Measurements from ENCODE around the gene VAMP1. TPM values are rescaled to one million over a fixed set of nuclear protein-coding genes. Genes with fewer than 3 reads are reported as not detected.

The VAMP1 gene
- total and polyA plus RNA-seq, 2 of the 4 experiments (the other 2 are of a cell fraction) = 7.2 to 21.9 TPM

- Histone ChIP-seq H4K8ac (ENCODE audit: low read depth in 2 of 2, low read length in 2 of 2) (no peak overlapping the region), H4K20me1 (ENCODE audit: insufficient read depth, low read length) (peaks cover 5% of the 10 kb centered on the region; the same call in 1 of the 2 replicates), H2AK9ac (replicated peaks; ENCODE audit: low read depth, low read length, poor library complexity) (peak overlapping the region; percentile 39), H3K4me1 (ENCODE audit: control insufficient read depth, insufficient read depth, low read length) (no peaks in the 10 kb centered on the region), H3K4me2 (ENCODE audit: low read depth, low read length) (no peak overlapping the region), H3K79me1 (ENCODE audit: low read depth in 1 of 2, low read length in 2 of 2) (peaks cover 8 to 17% of the 10 kb centered on the region in 2 experiments; a peak in 3 of 4 replicates), H4K5ac (ENCODE audit: low read depth, low read length) (no peak overlapping the region), H2BK5ac (ENCODE audit: low read depth, low read length, poor library complexity, severe bottlenecking) (no peak overlapping the region), H3K23ac (ENCODE audit: low read depth, low read length) (no peak overlapping the region), H2BK20ac (ENCODE audit: low read depth, low read length) (no peak overlapping the region), H2BK15ac (ENCODE audit: low read depth, low read length) (no peak overlapping the region), H2BK120ac (ENCODE audit: low read depth, low read length) (no peak overlapping the region), H3K9ac (ENCODE audit: low read depth, low read length) (no peak overlapping the region), H3K9me3 (ENCODE audit: control insufficient read depth, insufficient read depth, low read length) (no peaks in the 10 kb centered on the region), H3K18ac (ENCODE audit: low read depth, low read length) (no peak overlapping the region), H4K91ac (ENCODE audit: insufficient read depth, low read depth, low read length) (no peak overlapping the region), H2AK5ac (ENCODE audit: low read depth, low read length) (0 out of 2 replicates have a peak overlapping the region, but pooled peaks have one; percentile 33), H3K9me1 (ENCODE audit: insufficient read depth, low read length) (peaks cover 4% of the 10 kb centered on the region; the same call in 1 of the 2 replicates), H2AFZ (replicated peaks; ENCODE audit: low read length, poor library complexity) (no peak overlapping the region), H3K36me3 (ENCODE audit: control insufficient read depth, insufficient read depth, low read length) (peaks cover 64% of the 10 kb centered on the region), H3K14ac (replicated peaks; ENCODE audit: low read depth, low read length) (no peak overlapping the region), H3K27ac (ENCODE audit: insufficient read depth, low read length) (no peak overlapping the region), H3K4ac (ENCODE audit: low read depth, low read length) (no peak overlapping the region), H3K4me3 (ENCODE audit: insufficient read depth, low read depth, low read length) (no peak overlapping the region), H3K27me3 (ENCODE audit: control insufficient read depth, insufficient read depth, low read length) (no peaks in the 10 kb centered on the region), H3K56ac (ENCODE audit: extremely low read depth, insufficient read depth, low read length) (no peak overlapping the region)
- no TSS peak for BruUV-seq (replicated peaks)
- ChIA-PET POLR2A (ENCODE audit: unreplicated experiment) (interaction anchor here (0.6 kb wide), 1 partner anchor 72 kb away, joined by 20 read pairs; the partner anchor contains the start of gene GAPDH), CTCF (no interaction called here)
- peak; percentile 45 for DNase-seq
- TF ChIP-seq FOS (IDR thresholded peaks at IDR 0.05; ENCODE audit: low read depth, low read length) = no peak
- TF ChIP-seq MXI1 (IDR thresholded peaks at IDR 0.05; ENCODE audit: borderline replicate concordance, low read depth, low read length) = no peak
- no peak for TF ChIP-seq CEBPB (IDR thresholded peaks at IDR 0.05; ENCODE audit: low read depth, low read length)
- TF ChIP-seq, protein P1, sequence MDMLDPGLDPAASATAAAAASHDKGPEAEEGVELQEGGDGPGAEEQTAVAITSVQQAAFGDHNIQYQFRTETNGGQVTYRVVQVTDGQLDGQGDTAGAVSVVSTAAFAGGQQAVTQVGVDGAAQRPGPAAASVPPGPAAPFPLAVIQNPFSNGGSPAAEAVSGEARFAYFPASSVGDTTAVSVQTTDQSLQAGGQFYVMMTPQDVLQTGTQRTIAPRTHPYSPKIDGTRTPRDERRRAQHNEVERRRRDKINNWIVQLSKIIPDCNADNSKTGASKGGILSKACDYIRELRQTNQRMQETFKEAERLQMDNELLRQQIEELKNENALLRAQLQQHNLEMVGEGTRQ (IDR thresholded peaks at IDR 0.05; ENCODE audit: low read depth, low read length) = no peak
- no peak for TF ChIP-seq RFX5 (IDR thresholded peaks at IDR 0.05; ENCODE audit: low read depth, low read length)
- no peak for TF ChIP-seq BHLHE40 (IDR thresholded peaks at IDR 0.05; ENCODE audit: low read depth, low read length)
- no peak for TF ChIP-seq SMC3 (IDR thresholded peaks at IDR 0.05; ENCODE audit: low read depth, low read length)
- TF ChIP-seq POLR2A (IDR thresholded peaks at IDR 0.05; ENCODE audit: low read depth, low read length) = no peak
- TF ChIP-seq MAFK (IDR thresholded peaks at IDR 0.05; ENCODE audit: low read depth, low read length) = no peak
- no peak for TF ChIP-seq ELK1 (IDR thresholded peaks at IDR 0.05; ENCODE audit: borderline replicate concordance, low read depth, low read length)
- no peak for TF ChIP-seq RAD21 (IDR thresholded peaks at IDR 0.05; ENCODE audit: low read length)
- no peak for TF ChIP-seq CHD1 (IDR thresholded peaks at IDR 0.05; ENCODE audit: low read depth, low read length)
- in situ Hi-C loops (cut with MboI; ENCODE audit: low sequenced_read_pairs) = loop anchor here (5.0 to 25.0 kb wide), 4 partner anchors 39 to 399 kb away; no protein-coding TSS in a partner anchor
- ATAC-seq (ENCODE audit: low read depth) = no peak
- intact Hi-C loops (cut with micrococcal nuclease) = no loop called here
- WGBS, 2 experiments (ENCODE audit: extremely low coverage in 2 of 2, insufficient read length in 1 of 2) = 75% methylated on average over 3 of the region's 15 CpGs; no CpG with 5 or more reads in 1 of the 2 experiments
- dilution Hi-C loops (cut with HindIII; ENCODE audit: low sequenced_read_pairs, unreplicated experiment) = no loop called here
These were observed 8.9 kb downstream of the VAMP1 start for GRCh38 chr12:6461401-6462233.
